PC-9 (cell line): ENCODE measurements around the gene DPYSL3.

Experiments
- EZH2 ChIP-seq: fragments of 200-600 bp; sonication (generic); IDR thresholded peaks from 2 replicates; pipeline ENCODE4 v1.8.0; 2017; ENCODE audit warnings: antibody characterized with exemption, low read depth
- TF ChIP-seq, protein P1 (sequence below): fragments of 200-600 bp; sonication (generic); conservative IDR thresholded peaks from 2 replicates; pipeline ENCODE4 v1.6.1; 2017; ENCODE audit warnings: mixed run types, antibody characterized with exemption, mild to moderate bottlenecking, moderate library complexity

DNA sequence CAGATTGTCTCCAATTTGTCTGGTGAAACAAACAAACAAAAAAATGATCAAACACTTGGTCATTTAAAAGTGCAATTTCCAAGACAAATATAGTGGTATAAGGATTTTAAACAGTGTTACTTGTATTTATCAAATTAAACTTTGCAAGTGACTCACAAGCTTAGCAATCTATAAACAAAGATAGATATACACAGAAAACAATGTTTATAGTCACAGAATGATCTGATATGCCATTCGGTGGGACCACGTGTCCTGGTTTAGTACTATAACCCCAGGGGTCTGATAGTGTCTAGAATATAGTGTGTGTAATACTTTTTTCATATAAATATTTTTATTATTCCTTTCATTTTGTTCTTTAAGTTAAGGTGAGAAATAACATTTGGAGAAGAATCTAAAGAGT lies 91.3 kb downstream of the DPYSL3 start:
- TF ChIP-seq EZH2, result no peak
- TF ChIP-seq, protein P1, sequence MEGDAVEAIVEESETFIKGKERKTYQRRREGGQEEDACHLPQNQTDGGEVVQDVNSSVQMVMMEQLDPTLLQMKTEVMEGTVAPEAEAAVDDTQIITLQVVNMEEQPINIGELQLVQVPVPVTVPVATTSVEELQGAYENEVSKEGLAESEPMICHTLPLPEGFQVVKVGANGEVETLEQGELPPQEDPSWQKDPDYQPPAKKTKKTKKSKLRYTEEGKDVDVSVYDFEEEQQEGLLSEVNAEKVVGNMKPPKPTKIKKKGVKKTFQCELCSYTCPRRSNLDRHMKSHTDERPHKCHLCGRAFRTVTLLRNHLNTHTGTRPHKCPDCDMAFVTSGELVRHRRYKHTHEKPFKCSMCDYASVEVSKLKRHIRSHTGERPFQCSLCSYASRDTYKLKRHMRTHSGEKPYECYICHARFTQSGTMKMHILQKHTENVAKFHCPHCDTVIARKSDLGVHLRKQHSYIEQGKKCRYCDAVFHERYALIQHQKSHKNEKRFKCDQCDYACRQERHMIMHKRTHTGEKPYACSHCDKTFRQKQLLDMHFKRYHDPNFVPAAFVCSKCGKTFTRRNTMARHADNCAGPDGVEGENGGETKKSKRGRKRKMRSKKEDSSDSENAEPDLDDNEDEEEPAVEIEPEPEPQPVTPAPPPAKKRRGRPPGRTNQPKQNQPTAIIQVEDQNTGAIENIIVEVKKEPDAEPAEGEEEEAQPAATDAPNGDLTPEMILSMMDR, result no peak
